Fibroblast of villous mesenchyme (primary cell): Measurements from ENCODE around the gene CYP4B1. TPM values are rescaled to one million over a fixed set of nuclear protein-coding genes. Genes with fewer than 3 reads are reported as not detected.

Source experiments
- DNase-seq: peaks from one replicate; pipeline ENCODE4 v3.0.0-alpha.2; 2010; ENCODE audit warnings: low read depth
- H3K4me3 ChIP-seq: 2 replicates; pipeline ENCODE4 v1.5.1; 2011; ENCODE audit warnings: low read depth, mild to moderate bottlenecking, low read length
- CTCF ChIP-seq: IDR thresholded peaks from 2 replicates; pipeline ENCODE4 v1.5.1; 2012; ENCODE audit warnings: low read depth, mild to moderate bottlenecking, low read length; ENCODE audit not compliant: insufficient read depth
- total RNA-seq: library from RNA; depleted of rRNA; stranded (reverse); fragments of >200 nt; gene quantifications from 2 replicates; pipeline ENCODE4 v1.2.3, GENCODE V29; 2012

Gene CYP4B1
- total RNA-seq, 1 donor, result not detected

- no peak overlapping the region for H3K4me3 ChIP-seq
- TF ChIP-seq CTCF, result no peak
- no peak for DNase-seq
These were observed 16.3 kb downstream of the CYP4B1 start for GRCh38 chr1:46815133-46815532.

- no peak overlapping the region for H3K4me3 ChIP-seq
- DNase-seq, result no peak
- no peak for TF ChIP-seq CTCF
These were observed 18.1 kb downstream of the CYP4B1 start for GRCh38 chr1:46816930-46817329.

GRCh38 chr1:46817814-46818213 lies 19.0 kb downstream of the CYP4B1 start:
- no peak overlapping the region for H3K4me3 ChIP-seq
- no peak for TF ChIP-seq CTCF
- DNase-seq, result no peak

- DNase-seq, result no peak
- H3K4me3 ChIP-seq, result no peak overlapping the region
- no peak for TF ChIP-seq CTCF
These were observed 19.7 kb downstream of the CYP4B1 start for GRCh38 chr1:46818591-46818990.

- no peak for TF ChIP-seq CTCF
- H3K4me3 ChIP-seq, result no peak overlapping the region
- no peak for DNase-seq
These were observed 20.5 kb downstream of the CYP4B1 start for GRCh38 chr1:46819335-46819734.

GRCh38 chr1:46820076-46820475 lies 21.2 kb downstream of the CYP4B1 start:
- DNase-seq, result no peak
- no peak for TF ChIP-seq CTCF
- H3K4me3 ChIP-seq, result no peak overlapping the region

- no peak for DNase-seq
- no peak for TF ChIP-seq CTCF
These were observed 21.8 kb downstream of the CYP4B1 start for GRCh38 chr1:46820560-46821060.

More at GRCh38 chr1:46820560-46821060, 21.8 kb downstream of the CYP4B1 start:
- H3K4me3 ChIP-seq, result no peak overlapping the region
